ENCODE data around the gene CEP95.

The CEP95 gene

GRCh38 chr17:64520359-64520758 lies 13.6 kb downstream of the CEP95 start:
- no peak for DNase-seq

DNA sequence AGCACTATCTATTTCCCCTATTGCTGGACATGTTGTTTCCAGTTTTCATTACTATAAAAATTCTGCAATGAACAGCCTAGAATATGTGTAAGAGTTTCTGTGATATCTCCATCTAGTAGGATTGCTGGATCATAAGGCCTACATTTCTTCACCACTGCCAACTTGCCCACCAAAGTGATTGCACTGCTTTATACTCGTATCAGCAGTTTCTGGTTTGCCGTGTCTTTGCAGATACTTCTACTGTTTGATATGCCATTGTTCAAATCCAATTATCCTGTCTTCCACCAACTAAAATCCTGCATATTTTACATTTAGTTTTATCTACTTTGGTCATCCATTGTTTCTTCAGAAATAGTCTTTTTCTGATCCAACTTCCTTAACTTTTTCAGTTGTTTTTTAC lies 21.1 kb downstream of the CEP95 start:
- DNase-seq = no peak

DNA sequence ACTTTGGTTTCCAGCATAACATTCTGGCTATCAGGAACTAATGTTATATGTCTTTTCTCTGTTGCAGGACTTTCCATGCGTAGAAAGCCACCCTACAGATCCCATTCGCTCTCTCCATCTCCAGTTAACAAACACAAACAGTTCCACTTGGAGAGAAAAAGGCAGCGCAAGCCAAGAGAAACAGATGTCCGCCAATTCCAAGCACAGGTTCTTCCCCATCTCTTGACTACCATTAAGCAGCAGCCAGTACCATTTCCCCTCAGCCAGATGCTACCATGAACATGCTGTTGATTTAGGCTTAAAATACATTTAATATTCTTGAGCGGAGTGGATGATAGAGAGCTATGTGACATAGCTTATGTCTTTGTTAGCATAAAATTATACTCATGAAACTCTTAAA lies 22.4 kb downstream of the CEP95 start:
- no peak for DNase-seq

GRCh38 chr17:64531955-64532371 lies 25.2 kb downstream of the CEP95 start:
- DNase-seq = no peak

- DNase-seq = no peak
Measured at GRCh38 chr17:64532409-64532808, 25.6 kb downstream of the CEP95 start.

GRCh38 chr17:64533784-64534183 lies 27.0 kb downstream of the CEP95 start:
- no peak for DNase-seq

- DNase-seq = no peak
Measured at GRCh38 chr17:64534187-64534586, 27.4 kb downstream of the CEP95 start.

DNA sequence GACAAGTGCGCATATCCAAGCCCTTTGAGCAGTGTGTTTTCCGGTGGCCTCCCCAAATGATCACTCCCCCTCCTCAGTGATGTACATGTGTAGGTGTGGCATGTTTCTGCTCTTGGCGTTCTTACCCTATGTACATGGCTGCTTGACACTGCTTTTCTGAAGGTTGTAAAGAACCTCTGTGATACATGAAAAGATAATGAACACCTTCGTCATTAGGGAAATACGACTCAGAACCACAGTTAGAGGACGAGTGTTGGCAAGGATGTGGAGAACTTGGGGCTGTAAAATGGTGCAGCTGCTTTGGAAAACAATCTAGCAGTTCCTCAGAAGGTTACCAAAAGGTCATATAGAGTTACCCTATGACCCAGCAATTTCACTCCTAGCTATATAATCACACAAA lies 28.6 kb downstream of the CEP95 start:
- DNase-seq = no peak

DNA sequence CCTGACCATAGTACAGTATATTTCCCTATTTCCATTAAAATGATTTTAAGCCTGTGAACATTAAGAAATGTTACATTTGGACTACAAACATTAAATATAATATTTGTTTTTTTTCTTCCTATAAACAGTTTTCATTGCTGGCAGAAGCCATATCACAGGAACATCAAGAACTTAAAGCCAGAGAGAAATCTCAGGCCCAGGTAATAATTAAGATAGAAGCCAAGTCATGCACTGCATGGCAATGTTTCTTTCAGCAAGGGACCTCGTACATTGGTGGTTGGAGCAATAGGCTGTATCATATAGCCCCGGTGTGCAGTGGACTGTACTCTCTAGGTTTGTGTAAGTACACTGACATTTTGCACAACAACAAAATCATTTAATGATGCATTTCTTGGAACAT lies 30.1 kb downstream of the CEP95 start:
- no peak for DNase-seq

DNA sequence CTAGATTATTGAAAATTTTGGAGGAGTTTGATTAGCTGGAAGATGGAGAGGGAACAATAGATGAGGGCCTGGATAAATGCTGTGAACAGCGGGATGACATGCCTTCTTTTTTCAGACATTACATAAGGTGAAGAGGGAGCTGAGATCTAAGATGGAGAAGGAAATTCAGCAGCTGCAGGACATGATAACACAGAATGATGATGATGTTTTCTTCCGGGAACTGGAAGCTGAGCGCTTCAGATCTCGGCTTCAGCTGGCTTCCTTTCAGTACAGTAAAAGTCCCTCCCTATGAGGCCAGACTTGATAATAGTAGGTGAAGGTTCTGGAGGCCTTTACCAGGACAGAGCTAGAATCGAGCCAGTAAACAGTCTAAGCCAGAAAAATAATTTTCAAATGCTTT lies 30.7 kb downstream of the CEP95 start:
- DNase-seq = no peak

- DNase-seq = no peak
Measured at GRCh38 chr17:64538508-64539130, 31.8 kb downstream of the CEP95 start.

DNA sequence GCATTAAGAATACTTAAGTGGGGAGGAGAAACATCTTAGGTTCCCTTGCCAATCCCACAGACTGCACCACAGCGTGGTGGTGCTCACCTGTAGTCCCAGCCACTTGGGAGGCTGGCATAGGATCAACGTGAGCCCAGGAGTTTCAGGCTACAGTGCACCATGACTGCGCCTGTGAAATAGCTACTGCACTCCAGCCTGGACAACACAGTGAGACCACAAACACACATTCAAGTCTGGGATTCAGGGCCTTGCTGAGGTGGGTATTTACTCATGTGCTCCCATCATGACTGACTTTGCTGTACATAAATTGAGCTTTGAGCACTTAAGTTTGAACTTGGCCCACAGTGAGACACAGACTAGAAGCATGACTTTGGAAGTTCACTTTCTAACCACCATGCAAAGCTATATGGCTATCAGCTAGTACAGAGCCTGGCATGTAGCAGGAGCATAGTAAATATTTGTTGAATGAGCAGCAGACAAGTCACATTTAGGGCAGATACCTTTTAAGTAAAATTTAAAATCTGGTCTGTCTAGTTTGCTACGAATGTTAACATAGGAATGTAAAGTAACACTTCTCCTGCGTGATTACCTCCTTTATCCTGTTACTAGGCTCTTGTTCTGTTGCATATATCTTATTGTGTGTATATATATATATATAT lies 33.5 kb downstream of the CEP95 start:
- DNase-seq = no peak

DNA sequence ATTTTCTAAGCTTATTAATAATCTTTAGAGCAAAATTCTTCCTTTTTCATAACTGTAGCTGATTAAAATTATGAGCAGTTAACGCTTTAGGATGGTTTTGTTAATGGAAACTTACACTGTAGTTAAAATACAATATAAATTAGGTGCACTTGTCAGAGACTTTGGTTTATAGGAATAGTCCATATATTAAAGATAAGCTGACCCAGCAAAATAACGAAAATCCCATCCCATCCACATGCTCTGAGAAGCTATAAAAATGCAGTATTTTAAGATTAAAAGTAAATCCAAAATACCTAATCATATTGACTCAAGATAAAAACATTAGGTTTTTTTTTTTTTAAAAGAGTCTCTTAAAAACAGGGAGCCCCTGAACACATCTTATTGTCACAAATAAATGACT lies 38.0 kb downstream of the CEP95 start:
- no peak for DNase-seq

GRCh38 chr17:64546716-64547115 lies 39.9 kb downstream of the CEP95 start:
- no peak for DNase-seq

- no peak for DNase-seq
Measured at GRCh38 chr17:64547319-64547718, 40.5 kb downstream of the CEP95 start.

DNA sequence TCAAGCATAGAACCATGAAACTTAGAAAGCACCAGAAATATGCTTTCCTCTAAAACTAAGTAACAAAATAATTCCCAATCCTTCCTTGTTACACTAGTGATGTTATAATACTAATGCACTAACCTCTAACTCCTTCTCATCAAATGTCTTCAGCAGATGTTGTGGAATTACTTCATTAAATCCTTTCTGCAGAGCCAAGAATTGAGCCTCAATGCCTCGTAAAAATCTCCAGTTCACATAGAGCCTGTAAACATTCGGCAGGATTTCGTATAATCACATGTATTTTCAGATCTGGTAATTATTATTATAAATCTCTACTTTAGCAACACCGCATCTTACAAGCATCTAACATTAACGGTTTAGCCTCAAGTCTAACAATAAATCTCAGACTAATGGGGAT lies 44.7 kb downstream of the CEP95 start:
- DNase-seq = no peak

DNA sequence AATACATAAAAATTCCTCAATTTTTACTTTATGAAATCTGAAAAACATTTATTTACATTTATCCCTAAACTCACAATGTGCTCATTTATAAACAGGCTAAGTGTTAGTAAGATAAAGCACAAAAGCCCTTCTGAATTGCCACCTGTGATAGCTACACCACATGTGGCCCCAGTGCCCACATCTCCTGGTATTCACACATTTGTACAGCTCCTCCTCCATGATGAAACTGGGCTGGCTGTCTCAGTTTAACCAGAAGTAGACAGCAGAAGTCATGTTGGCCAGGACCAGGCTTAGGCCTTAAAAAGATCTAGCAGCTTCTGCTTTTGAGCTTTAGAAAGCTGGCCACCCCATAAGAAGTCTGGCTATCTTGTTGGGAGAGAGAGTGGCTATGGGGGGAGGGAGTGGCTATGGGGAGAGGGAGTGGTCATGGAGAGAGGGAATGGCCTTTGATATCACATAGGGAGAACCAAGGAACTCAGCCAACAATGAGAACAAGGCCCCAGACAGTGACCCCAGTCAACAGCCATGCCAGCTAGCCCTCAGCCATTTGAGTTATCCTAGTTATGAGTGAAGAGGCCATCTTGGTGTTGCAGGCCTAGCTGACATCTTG lies 47.4 kb downstream of the CEP95 start:
- no peak for DNase-seq

- no peak for DNase-seq
Measured at GRCh38 chr17:64555281-64555680, 48.5 kb downstream of the CEP95 start.

DNA sequence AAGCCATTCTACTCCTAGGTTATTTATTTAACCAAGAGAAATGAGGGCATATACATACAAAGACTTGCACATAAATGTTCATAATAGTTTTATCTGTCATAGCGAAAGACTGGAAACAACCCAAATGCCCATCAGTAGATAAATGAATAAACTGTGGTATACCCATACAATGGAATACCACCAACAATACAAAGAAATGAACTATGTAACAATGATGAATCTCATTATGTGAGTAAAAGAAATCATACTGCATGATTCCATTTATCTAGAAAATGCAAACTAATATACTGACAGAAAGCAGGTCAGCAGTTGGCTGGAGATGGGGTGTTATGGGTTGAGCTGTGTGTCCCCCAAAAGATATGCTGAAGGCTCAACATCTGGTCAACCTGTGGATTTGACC lies 57.3 kb downstream of the CEP95 start:
- no peak for DNase-seq

DNA sequence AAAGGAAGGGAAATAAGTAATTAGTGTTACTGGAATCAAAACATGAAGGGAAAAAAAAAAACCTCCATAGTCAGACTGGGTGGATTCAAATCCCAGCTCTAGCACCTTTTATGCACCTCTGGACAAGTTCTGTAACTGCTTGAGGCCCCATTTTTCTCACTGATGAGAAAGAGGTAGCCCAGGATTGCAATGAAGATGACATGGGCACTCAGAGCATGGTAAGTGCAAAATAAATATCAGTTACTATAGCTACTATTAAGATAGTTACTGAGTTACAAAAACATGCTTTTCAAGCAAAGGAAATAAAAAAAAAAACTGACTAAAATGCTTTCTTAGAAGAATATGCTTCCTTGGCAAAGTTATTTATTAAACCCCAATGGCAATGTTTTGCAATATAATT lies 58.8 kb downstream of the CEP95 start:
- no peak for DNase-seq

DNA sequence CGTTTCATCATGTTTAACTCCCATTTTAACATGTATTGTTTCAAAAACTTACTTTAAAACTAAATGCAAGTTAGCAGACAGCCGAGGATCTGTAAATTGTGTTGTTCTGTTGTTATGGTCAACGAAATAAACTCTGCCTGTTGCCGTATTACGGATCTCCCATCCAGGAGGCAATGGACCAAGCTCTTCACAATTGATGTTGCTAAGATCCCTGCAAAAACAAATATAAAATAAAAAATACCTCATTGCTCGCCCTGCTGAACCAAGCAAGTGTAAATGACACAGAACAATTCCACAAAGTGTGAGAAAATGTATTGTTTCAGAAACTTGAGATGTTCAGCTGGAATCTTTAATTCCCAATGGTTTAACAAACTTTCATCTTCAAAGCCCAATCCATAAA lies 65.0 kb downstream of the CEP95 start:
- no peak for DNase-seq

DNA sequence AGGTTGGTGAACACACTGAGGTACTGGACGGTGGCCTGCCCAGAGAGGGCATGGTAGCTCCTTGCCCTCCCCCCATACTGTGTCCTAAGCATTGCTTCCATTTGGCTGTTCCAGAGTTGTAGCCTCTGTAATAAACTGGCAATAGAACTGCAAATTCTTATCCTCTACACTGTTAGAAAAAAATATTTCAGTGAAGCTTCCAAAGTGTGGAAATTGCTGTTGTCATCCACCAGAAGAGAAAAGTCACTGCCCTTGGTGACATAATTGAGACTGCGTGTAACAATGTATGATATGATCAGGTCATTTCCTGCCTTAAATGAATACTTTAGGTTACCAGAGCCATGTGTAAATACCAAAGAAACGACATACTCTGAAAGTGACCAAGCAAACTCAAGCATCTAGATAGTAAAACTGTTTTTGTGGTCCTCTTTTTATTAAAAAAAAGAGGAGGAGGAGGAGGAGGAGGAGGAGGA lies 65.9 kb downstream of the CEP95 start:
- no peak for DNase-seq

DNA sequence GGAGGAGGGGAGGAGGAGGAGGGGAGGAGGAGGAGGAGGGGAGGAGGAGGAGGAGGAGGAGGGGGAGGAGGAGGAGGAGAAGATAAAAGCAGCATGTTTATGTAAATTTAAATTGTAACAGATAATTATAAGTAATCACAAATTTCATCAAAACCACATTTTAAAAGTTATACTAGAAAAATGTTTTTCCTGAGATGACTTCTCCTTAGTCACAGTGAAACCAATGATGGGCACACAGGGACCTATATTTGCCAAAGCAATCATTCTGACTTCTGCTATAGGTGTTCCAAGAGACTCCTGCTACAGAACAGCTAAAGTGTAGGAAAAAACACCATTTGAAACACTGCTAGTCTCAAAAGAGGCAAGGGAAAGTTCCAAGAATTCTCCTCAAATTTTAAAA lies 66.4 kb downstream of the CEP95 start:
- DNase-seq = no peak

DNA sequence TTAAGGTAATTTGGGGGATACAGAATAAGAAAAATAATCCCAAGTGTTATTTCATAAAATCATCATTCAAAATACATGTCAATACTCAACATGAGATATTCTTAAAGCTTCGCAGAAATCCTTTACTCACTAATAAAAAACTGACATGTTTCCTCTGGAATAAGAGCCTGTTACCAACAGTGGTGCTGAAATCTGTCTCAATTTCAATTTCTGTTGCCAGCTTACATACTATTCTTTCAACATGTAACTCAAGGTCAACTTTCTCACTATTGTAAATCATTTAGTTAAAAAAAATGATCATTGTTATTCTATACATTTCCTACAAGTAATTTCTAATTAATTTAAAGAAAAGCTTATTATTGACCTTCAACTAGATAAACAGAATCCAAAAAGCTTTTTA lies 67.9 kb downstream of the CEP95 start:
- no peak for DNase-seq

DNA sequence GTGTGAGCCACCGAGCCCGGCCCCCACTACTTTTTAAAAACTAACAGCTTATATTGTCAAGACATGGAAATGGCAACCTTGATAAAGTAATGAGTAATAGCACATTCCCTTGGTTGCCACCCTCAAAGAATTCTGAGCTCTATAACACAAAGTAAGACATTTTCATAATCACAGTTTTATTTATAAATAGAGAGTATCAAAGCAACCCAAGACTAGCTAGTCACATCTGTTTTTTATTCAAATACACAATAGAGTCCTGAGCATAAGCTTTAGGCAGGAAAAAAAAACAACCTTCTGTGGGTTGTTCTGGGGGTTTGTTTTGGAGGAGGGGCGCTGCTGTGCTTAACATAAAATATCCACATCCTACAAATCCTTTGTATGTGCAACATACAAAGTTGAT lies 68.7 kb downstream of the CEP95 start:
- no peak for DNase-seq
